Parathyroid adenoma (tissue), 2 donors: ENCODE measurements around the gene RPS6KA3.

Source experiments
- H2AFZ ChIP-seq: fragments of 300-600 bp; sonication (generic); one replicate; pipeline ENCODE4 v1.7.0; 2017; ENCODE audit warnings: antibody characterized with exemption, mild to moderate bottlenecking
- H3K27ac ChIP-seq: fragments of 300-600 bp; sonication (generic); one replicate; pipeline ENCODE4 v1.7.0; 2017
- H3K27me3 ChIP-seq: fragments of 300-600 bp; sonication (generic); one replicate; pipeline ENCODE4 v1.7.0; 2017; ENCODE audit warnings: low read length; ENCODE audit not compliant: control insufficient read depth, insufficient read depth
- H3K36me3 ChIP-seq: fragments of 300-600 bp; sonication (generic); one replicate; pipeline ENCODE4 v1.7.0; 2017; ENCODE audit warnings: low read length; ENCODE audit not compliant: control insufficient read depth, insufficient read depth
- H3K4me1 ChIP-seq: fragments of 300-600 bp; sonication (generic); one replicate; pipeline ENCODE4 v1.7.0; 2017; ENCODE audit warnings: control low read depth
- H3K4me2 ChIP-seq: fragments of 300-600 bp; sonication (generic); one replicate; pipeline ENCODE4 v1.7.0; 2017; ENCODE audit warnings: low read length
- H3K4me3 ChIP-seq: fragments of 300-600 bp; sonication (generic); one replicate; pipeline ENCODE4 v1.7.0; 2017; ENCODE audit warnings: low read depth, low read length
- H3K79me2 ChIP-seq: fragments of 300-600 bp; sonication (generic); one replicate; pipeline ENCODE4 v1.7.0; 2017; ENCODE audit warnings: control low read depth
- H3K9ac ChIP-seq: fragments of 300-600 bp; sonication (generic); one replicate; pipeline ENCODE4 v1.7.0; 2017; ENCODE audit warnings: mild to moderate bottlenecking
- H3K9me3 ChIP-seq: fragments of 300-600 bp; sonication (generic); one replicate; pipeline ENCODE4 v1.7.0; 2017; ENCODE audit warnings: low read length; ENCODE audit not compliant: control insufficient read depth
- TF ChIP-seq, protein P1 (sequence below): fragments of 300-600 bp; sonication (generic); IDR thresholded peaks from one replicate; pipeline ENCODE4 v1.7.0; 2017; ENCODE audit warnings: antibody characterized with exemption, mild to moderate bottlenecking
- donor health status: primary hyperparathyroidism.

Gene RPS6KA3

DNA sequence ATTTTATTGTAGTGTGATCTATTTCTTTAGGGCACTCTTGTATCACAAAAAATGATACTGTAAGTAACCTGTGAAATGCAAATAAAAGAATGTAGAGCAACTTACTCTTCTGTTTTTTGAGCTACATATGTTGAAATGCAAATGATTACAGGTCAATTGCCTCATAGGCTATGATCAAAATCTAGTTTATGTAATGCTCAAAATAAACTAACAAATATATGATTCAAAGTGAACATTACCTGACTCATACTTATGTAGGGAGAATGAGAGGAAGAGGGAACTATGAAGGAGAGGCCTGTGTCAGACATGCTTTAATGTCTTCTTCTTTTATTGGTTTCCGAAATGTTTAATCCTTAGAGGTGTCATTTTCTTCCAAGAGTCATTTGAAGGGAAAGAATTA, 5.0 kb upstream of the RPS6KA3 start:
- Histone ChIP-seq H3K27ac (no peak overlapping the region), H3K4me3 (no peak overlapping the region), H3K79me2 (no peaks in the 10 kb centered on the region), H3K4me1 (no peaks in the 10 kb centered on the region), H3K9me3 (no peaks in the 10 kb centered on the region), H3K36me3 (no peaks in the 10 kb centered on the region), H2AFZ (peak overlapping the region; percentile 33), H3K27me3 (no peaks in the 10 kb centered on the region), H3K4me2 (no peak overlapping the region), H3K9ac (no peak overlapping the region)
- TF ChIP-seq, protein P1, sequence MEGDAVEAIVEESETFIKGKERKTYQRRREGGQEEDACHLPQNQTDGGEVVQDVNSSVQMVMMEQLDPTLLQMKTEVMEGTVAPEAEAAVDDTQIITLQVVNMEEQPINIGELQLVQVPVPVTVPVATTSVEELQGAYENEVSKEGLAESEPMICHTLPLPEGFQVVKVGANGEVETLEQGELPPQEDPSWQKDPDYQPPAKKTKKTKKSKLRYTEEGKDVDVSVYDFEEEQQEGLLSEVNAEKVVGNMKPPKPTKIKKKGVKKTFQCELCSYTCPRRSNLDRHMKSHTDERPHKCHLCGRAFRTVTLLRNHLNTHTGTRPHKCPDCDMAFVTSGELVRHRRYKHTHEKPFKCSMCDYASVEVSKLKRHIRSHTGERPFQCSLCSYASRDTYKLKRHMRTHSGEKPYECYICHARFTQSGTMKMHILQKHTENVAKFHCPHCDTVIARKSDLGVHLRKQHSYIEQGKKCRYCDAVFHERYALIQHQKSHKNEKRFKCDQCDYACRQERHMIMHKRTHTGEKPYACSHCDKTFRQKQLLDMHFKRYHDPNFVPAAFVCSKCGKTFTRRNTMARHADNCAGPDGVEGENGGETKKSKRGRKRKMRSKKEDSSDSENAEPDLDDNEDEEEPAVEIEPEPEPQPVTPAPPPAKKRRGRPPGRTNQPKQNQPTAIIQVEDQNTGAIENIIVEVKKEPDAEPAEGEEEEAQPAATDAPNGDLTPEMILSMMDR: no peak

DNA sequence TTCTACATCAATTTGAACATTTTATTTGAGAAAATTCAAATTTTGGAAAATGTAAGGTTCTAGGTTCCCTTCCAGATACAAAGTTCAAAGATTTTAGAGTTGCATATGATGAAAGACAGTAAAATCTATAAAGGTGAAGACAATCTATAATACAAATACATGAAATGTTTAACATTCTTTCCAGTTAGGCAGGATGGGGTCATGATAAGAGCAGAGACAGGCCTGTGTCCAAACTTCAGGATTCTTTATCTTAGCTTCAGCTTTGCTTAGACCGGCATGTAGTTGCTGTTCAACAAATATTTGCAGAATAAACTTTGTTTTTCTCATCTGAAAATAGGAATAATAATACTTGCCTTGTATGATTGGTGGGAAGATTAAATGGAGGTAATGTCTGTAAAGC, 4.5 kb upstream of the RPS6KA3 start:
- TF ChIP-seq, protein P1: no peak

DNA sequence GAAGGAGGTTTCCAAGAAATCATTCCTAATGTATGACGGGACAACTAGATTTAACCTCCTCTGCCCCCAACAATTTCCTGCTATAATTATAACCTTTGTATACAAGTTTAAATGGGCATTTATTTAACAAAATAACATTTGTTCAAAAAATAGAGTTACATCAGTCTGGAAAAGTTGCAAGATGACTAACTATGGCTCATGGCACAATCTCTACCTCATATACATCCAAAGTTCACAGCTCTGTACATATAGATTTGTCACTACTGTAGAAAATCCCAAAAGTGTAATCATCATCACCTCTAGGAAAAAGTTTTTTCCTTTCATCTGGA, 3.8 kb upstream of the RPS6KA3 start:
- Histone ChIP-seq H3K9me3 (no peaks in the 10 kb centered on the region), H3K4me1 (no peaks in the 10 kb centered on the region), H3K4me2 (no peak overlapping the region), H3K36me3 (no peaks in the 10 kb centered on the region), H3K27ac (no peak overlapping the region), H2AFZ (no peak overlapping the region), H3K4me3 (no peak overlapping the region), H3K27me3 (no peaks in the 10 kb centered on the region), H3K79me2 (no peaks in the 10 kb centered on the region), H3K9ac (no peak overlapping the region)
- TF ChIP-seq, protein P1: no peak

More for the DNA sequence above, 4.5 kb upstream of the RPS6KA3 start:
- Histone ChIP-seq H3K79me2 (no peaks in the 10 kb centered on the region), H3K4me2 (no peak overlapping the region), H3K9me3 (no peaks in the 10 kb centered on the region), H3K36me3 (no peaks in the 10 kb centered on the region), H3K27me3 (no peaks in the 10 kb centered on the region), H3K4me1 (no peaks in the 10 kb centered on the region), H3K27ac (no peak overlapping the region), H3K9ac (no peak overlapping the region), H2AFZ (no peak overlapping the region), H3K4me3 (no peak overlapping the region)

DNA sequence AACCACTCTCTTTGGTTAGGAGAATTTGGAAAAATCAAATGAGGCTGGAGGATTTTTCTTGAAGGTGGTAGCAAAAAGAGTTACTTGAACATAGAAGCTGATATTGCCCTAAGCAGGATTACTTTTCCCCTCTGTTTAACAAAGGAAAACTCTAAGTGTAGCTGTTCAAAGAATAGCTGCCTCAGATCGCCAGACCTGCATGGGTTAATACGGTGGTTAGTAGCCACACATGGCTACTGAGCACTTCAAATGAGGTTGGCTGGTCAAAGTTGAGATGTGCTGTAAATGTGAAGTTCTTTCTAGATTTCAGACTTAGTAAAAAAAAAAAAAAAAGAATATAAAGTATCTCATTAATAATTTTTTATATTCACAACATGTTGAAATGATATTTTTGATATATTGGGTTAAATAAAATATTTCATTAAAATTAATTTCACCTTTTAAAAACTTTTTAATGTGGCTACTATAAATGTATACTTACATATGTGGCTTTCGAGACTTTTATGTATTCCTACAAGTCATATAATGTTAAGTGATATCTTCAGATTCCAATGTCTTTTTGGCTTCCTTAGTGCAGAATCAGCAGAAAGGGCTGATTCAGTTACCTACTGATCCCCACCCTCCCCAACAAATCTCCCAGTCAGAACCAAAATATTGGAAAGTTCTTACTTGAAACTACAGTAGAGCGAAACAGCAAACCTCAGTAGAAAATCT, 3.3 kb upstream of the RPS6KA3 start:
- no peak overlapping the region for H3K9ac ChIP-seq
- H3K79me2 ChIP-seq: no peaks in the 10 kb centered on the region
- no peak overlapping the region for H3K4me3 ChIP-seq
- no peaks in the 10 kb centered on the region for H3K27me3 ChIP-seq
- TF ChIP-seq, protein P1: no peak
- H3K9me3 ChIP-seq: no peaks in the 10 kb centered on the region
- no peak overlapping the region for H3K27ac ChIP-seq
- H3K36me3 ChIP-seq: no peaks in the 10 kb centered on the region
- no peaks in the 10 kb centered on the region for H3K4me1 ChIP-seq
- no peak overlapping the region for H2AFZ ChIP-seq
- H3K4me2 ChIP-seq: no peak overlapping the region
